GM12878 (cell line): ENCODE measurements around the gene MCOLN1.

Experiments used
- FOXM1 ChIP-seq: IDR thresholded peaks from 2 replicates; pipeline ENCODE4 v1.6.1; 2012; ENCODE audit warnings: low read depth, mild to moderate bottlenecking, inconsistent platforms, low read length, moderate library complexity
- MYC ChIP-seq: IDR thresholded peaks from 2 replicates; pipeline ENCODE4 v1.6.1; 2011; ENCODE audit warnings: mild to moderate bottlenecking, low read length, moderate library complexity, inconsistent platforms; ENCODE audit not compliant: insufficient read depth, insufficient replicate concordance, insufficient read length, severe bottlenecking

DNA sequence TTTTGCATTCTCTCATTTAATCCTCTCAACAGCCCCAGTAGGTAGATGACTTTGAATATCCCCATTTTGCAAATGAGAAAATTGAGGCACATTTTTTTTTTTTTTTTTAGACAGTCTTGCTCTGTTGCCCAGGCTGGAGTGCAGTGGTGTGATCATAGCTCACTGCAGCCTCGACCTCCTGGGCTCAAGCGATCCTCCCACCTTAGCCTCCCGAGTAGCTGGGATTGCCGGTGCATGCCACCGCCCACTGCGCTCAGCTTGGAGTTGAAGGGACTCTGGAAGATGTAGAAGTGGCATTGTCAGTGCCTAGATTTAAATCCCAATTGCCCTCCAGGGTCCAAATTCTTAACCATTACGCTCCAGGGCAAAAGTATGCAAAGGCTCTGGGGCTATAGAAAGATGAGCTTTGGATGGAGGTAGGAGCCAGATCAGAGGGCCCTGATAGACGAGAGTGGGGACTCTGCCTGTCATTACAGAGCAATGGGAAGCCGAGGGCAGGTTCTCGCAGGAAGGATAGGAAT is 813 bp upstream of the MCOLN1 start:
- no peak for TF ChIP-seq MYC
- no peak for TF ChIP-seq FOXM1
